Measurements from ENCODE around the gene TMEM120B.
A peak's percentile ranks its signal among the peaks of the same experiment; 100 is the strongest.
"Not testable (repeated sequence)": the region's sequence is repeated elsewhere in the genome, so short reads cannot be mapped to it uniquely, and the experiment has no call there.

TMEM120B gene

DNA sequence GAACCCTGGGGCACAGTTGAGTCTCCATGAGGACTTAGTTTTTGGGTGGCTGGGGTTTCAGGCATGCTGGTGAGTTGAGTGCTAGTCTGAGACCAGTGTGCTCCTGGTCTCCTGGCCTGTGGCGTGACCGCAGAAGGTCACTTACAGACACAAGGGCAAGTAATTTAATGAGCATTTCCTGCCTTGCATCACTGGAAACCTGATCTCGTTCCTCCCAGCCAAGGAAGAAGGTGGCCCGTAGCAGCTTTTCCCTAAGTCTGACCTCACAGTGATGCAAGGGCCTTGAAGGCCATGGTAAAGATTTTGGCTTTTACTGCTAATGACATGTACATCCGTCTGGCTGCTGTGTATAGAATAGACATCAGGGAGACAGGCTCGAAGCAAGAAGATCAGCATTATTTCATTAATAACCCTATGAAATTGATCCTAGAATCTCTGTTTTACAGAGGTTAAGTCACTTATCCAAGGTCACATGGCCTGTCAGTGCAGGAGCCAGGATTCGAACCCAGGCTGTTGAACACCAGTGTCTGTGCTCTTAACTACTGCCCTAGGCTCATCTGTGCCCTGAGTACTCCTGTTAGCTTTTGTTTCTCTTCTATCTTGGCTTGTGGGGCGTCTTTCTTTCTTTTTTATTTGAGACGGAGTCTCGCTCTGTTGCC, 4.6 kb downstream of the TMEM120B start:
- no peak for ATAC-seq (replicated peaks)
- H3K4me3 Mint-ChIP-seq: no peak overlapping the region

DNA sequence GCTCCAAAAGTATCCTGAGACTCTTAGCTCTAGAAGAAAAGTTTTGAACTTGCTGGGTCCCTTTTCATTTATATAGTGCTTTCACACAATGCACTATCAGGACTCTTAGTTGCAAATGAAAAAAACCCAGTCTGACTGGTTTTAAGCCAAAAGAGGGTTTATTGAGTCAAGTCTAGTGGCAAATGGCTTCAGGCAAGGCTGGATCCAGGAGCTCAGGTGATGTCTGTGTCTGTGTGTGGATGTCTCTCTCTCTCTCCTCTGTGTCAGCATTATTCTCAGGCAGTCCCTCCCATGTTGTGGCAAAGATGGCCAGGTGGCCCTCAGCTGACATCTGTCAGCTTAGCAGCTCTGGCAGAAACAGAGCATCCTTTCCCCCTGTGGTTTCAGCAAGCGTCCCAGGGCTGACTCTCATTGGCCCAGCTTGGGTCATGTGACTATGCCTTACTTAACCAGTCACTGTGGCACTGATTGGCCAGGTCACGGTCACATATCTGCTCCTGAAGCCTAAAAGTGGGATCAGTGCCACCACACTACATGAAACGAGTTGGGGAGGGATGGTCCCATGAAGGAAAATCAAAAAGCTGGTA, 6.2 kb downstream of the TMEM120B start:
- Mint-ChIP-seq H3K4me1 (peaks cover 5 to 19% of the 10 kb centered on the region in 2 donors), H3K27ac (no peak overlapping the region), H3K4me3 (no peak overlapping the region), H3K27me3 (no peaks in the 10 kb centered on the region), H3K36me3 (peaks cover 11 to 32% of the 10 kb centered on the region in 2 donors), H3K9me3 (no peaks in the 10 kb centered on the region)
- ATAC-seq (replicated peaks): no peak
- no peak for DNase-seq

More for the DNA sequence above, 4.6 kb downstream of the TMEM120B start:
- Mint-ChIP-seq H3K27me3 (no peaks in the 10 kb centered on the region), H3K9me3 (no peaks in the 10 kb centered on the region), H3K4me1 (peaks cover 10 to 27% of the 10 kb centered on the region in 2 donors), H3K36me3 (peaks cover 11 to 24% of the 10 kb centered on the region in 2 donors), H3K27ac (no peak overlapping the region)
- DNase-seq: no peak

DNA sequence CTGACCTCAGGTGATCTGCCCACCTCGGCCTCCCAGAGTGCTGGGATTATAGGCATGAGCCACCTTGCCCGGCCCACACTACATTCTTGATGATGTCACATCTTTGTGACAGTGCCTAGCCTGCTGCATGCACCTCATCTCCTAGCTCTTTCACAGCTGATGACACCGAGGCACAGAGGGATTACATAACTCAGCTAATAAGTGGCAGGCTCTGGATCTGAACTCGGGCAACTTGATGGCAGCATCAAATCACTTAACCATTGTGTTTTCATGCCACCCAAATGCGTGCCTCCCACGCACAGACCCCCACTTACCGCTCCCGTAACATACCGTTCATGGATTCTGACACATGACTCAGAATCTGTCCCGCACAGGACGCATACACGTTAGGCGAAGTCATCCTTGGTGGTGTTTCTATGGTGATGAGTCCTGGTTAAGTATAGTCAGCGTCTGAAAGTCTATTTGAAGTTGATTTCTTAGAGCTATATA, 7.4 kb downstream of the TMEM120B start:
- DNase-seq (no peak), ATAC-seq (replicated peaks) (no peak)
- Mint-ChIP-seq H3K9me3 (no peaks in the 10 kb centered on the region), H3K4me1 (peaks cover 2 to 10% of the 10 kb centered on the region in 2 donors), H3K27me3 (no peaks in the 10 kb centered on the region), H3K4me3 (no peak overlapping the region), H3K27ac (no peak overlapping the region), H3K36me3 (peaks cover 12 to 30% of the 10 kb centered on the region in 2 donors)

DNA sequence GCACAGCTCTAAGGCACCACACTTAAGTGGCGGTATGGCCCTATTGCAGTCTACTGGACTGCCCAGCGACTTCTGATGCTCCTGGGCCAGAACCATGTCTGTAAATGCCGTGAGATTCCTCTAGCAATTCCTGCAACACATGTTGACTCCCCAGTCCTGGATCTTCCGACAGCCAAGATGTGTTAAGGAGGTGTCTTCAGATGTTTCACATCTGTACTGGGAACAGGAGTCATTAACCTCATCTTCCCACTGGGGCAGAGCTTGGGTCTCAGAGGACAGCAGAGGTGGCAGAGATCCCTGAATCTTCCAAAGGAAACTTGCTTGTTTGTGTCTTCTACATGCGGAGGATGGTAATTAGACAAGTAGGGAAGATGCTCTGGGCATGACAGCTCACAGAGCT, 8.2 kb downstream of the TMEM120B start:
- DNase-seq: no peak
- Mint-ChIP-seq H3K27ac (no peak overlapping the region), H3K27me3 (no peaks in the 10 kb centered on the region), H3K9me3 (no peaks in the 10 kb centered on the region), H3K4me1 (peaks cover 2 to 4% of the 10 kb centered on the region in 2 donors), H3K4me3 (no peak overlapping the region), H3K36me3 (peaks cover 14 to 34% of the 10 kb centered on the region in 2 donors)
- no peak for ATAC-seq (replicated peaks)

DNA sequence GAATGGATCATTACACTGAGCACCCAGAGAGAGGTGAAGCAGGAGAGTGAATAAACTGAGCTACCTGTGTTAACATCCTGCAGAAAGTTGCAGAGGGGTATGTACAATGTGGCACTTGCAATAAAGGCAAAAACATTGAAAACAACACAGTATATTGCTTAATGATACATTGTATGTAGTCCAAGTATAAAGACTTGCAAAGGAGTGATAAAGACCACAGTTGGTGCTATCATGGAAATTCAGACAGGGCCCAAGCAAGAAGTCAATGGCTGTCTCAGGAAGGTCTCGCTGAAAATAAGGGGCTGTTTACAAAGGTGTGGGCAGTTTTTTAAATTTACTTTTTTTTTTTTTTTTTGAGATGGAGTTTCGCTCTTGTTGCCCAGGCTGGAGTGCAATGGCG, 10.0 kb downstream of the TMEM120B start:
- peaks cover 12 to 36% of the 10 kb centered on the region in 2 donors for H3K36me3 Mint-ChIP-seq
- no peak overlapping the region for H3K27ac Mint-ChIP-seq
- no peaks in the 10 kb centered on the region for H3K9me3 Mint-ChIP-seq

DNA sequence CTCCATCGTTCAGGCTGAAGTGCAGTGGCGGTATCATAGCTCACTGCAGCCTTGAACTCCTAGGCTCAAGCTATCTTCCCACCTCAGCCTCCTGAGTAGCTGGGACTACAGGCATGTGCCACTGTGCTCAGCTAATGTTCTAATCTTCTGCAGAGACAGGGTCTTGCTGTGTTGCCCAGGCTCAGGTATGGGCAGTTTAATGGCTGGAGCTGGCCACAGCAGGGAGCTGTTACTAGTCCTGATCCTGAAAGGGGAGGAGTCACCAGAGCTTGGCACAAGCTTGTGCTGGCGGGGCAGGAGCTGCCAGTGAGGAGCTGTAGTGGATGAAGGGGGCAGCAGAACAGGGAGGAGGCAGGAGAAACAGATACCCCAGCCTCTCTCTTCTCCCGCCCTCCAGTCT, 10.6 kb downstream of the TMEM120B start:
- H3K4me1 Mint-ChIP-seq: peaks cover 2 to 4% of the 10 kb centered on the region in 2 donors
- ATAC-seq (replicated peaks) (no peak), DNase-seq (no peak)
- no peak overlapping the region for H3K27ac Mint-ChIP-seq
- H3K27me3 Mint-ChIP-seq: no peaks in the 10 kb centered on the region
- peaks cover 12 to 35% of the 10 kb centered on the region in 2 donors for H3K36me3 Mint-ChIP-seq
- no peaks in the 10 kb centered on the region for H3K9me3 Mint-ChIP-seq
- H3K4me3 Mint-ChIP-seq: no peak overlapping the region

More for the DNA sequence above, 10.0 kb downstream of the TMEM120B start:
- Mint-ChIP-seq H3K4me1 (peaks cover 2 to 4% of the 10 kb centered on the region in 2 donors), H3K27me3 (no peaks in the 10 kb centered on the region), H3K4me3 (no peak overlapping the region)
- DNase-seq: no peak
- no peak for ATAC-seq (replicated peaks)

DNA sequence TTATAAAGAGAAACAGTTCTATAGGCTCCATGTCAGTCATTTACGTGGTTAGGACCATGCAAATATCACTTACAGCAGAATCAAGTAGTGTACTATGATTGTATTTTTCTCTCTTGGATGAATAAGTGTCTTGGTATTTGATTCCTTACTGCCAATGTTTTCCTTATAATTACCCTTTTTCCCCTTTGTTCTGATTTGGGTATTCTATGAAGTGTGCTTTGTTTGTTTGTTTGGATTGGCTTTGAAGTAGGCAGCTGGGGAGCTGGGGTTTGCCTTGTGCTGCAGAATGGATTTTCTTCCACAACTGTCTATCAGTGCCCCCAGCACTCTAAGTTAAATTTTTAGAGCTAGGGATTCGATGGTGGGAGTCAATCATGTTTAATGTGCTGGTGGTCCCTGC, 12.4 kb downstream of the TMEM120B start:
- Mint-ChIP-seq H3K27me3 (no peaks in the 10 kb centered on the region), H3K4me3 (no peak overlapping the region), H3K36me3 (peaks cover 12 to 28% of the 10 kb centered on the region in 2 donors), H3K9me3 (no peaks in the 10 kb centered on the region), H3K4me1 (no peaks in the 10 kb centered on the region), H3K27ac (no peak overlapping the region)
- no peak for ATAC-seq (replicated peaks)
- DNase-seq: no peak

DNA sequence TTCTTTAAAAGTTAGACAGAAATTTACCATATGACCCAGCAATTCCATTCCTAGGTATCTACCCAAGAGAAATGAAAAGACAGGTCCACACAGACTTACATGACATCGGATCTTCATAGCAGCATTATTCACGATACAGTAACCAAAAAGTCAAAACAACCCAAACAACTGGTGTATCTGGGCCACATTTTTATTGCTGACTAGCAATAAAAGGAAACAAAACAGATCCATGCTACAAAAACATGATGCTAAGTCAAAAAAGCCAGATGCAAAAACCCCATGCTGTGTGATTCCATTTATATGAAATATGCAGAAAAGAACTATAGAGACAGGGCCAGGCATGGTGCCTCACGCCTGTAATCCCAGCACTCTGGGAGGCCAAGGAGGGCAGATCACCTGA, 12.9 kb downstream of the TMEM120B start:
- Mint-ChIP-seq H3K27me3 (no peaks in the 10 kb centered on the region), H3K27ac (no peak overlapping the region), H3K4me3 (no peak overlapping the region), H3K4me1 (no peaks in the 10 kb centered on the region), H3K9me3 (no peaks in the 10 kb centered on the region), H3K36me3 (peaks cover 12 to 28% of the 10 kb centered on the region in 2 donors)
- no peak for ATAC-seq (replicated peaks)
- DNase-seq: no peak

DNA sequence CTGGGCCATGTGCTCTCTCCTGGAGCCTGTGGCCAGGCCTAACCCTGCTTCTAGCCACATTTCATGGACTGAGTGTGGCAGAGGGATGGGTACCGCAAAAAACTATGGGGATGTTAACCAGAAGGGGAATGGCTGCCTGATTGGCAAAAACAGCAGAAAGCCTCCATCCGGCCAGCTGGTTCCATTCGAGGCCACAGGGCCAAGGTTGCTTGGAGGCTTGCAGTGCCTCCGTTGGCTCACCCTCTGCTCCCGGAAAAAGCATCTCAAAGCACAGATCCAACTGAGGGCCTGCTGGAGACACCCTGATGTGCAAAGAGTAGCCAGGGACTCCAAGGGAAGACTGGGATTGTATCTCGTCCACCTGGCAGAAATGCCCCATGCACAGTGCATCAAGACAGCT, 16.5 kb downstream of the TMEM120B start:
- no peaks in the 10 kb centered on the region for H3K9me3 Mint-ChIP-seq
- peaks cover 7 to 14% of the 10 kb centered on the region in 2 donors for H3K36me3 Mint-ChIP-seq
- H3K27ac Mint-ChIP-seq: no peak overlapping the region
- H3K27me3 Mint-ChIP-seq: no peaks in the 10 kb centered on the region
- no peak for DNase-seq
- H3K4me1 Mint-ChIP-seq: no peaks in the 10 kb centered on the region
- H3K4me3 Mint-ChIP-seq: no peak overlapping the region
- ATAC-seq (replicated peaks): no peak

DNA sequence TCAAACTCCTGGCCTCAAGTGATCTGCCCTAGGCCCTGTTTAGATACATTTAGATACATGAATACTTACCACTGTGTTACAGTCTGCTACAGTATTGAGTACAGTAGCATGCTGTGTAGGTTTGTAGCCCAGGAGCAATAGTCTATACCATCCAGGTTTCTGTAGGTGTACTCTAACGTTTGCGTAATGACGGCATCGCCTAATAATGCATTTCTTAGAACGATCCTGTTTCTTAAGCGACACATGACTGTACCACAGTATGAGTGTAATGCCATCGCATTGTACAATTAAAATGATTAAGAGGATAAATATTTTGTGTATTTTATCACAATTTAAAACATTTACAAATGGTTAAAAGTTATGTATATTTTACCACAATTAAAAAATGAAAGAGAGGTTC, 18.9 kb downstream of the TMEM120B start:
- Mint-ChIP-seq H3K4me3 (no peak overlapping the region), H3K27ac (no peak overlapping the region), H3K4me1 (no peaks in the 10 kb centered on the region)

DNA sequence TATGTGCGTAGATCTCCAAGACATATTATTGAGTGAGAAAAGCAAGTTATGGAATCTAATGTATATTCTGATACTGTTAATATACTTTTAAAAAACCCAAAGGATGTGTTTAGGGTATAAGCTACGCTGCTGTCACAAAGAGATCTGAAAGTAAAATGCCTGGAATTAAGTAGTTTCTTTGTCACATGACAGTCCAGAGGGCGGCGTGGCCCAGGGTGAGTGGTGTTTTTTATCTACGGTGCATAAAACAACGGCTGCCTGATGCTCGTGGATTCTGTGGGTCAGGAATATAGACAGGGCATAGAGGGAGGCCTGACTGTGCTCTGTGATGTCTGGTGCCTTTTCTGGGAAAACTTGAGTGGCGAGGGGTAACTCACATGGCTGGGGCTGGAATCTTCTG, 21.3 kb downstream of the TMEM120B start:
- Mint-ChIP-seq H3K36me3 (peaks cover 0 to 3% of the 10 kb centered on the region in 2 donors), H3K9me3 (no peaks in the 10 kb centered on the region), H3K27ac (no peak overlapping the region), H3K27me3 (no peaks in the 10 kb centered on the region), H3K4me3 (no peak overlapping the region), H3K4me1 (no peaks in the 10 kb centered on the region)
- DNase-seq (no peak), ATAC-seq (replicated peaks) (no peak)

More for the DNA sequence above, 18.9 kb downstream of the TMEM120B start:
- ATAC-seq (replicated peaks) (no peak), DNase-seq (no peak)
- no peaks in the 10 kb centered on the region for H3K9me3 Mint-ChIP-seq
- H3K36me3 Mint-ChIP-seq: no peaks in the 10 kb centered on the region
- H3K27me3 Mint-ChIP-seq: no peaks in the 10 kb centered on the region

DNA sequence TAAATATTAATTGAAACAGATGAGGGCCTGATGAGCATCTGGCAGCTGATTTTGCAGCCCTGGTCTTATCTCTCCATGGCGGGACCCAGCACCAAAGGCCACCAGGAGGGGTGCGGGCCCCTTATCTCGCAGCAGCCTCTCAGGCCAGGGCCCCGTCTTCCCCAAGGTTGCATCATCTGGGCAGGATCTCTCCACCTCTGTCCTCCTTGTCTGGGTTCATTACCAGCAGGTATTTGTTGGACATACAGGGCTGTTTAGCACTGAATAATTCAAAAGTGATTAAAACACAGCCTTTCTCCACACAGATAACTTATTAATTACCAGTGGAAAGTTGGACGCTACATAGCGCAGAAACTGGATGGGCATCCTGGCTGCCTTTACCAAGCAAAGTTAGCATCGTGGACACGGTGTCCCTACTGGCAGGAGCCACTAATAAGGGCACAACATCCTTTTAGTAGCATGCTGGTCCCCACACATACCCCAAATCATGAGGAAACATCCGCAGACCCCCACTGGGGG, 25.8 kb downstream of the TMEM120B start:
- no peak for ATAC-seq (replicated peaks)
- peak overlapping the region; percentile 21 for H3K27ac Mint-ChIP-seq
- no peak overlapping the region for H3K4me3 Mint-ChIP-seq
- no peak for DNase-seq
- no peaks in the 10 kb centered on the region for H3K27me3 Mint-ChIP-seq
- no peaks in the 10 kb centered on the region for H3K9me3 Mint-ChIP-seq
- H3K36me3 Mint-ChIP-seq: peaks cover 6 to 16% of the 10 kb centered on the region in 2 donors
- H3K4me1 Mint-ChIP-seq: peaks cover 0 to 6% of the 10 kb centered on the region in 2 donors

DNA sequence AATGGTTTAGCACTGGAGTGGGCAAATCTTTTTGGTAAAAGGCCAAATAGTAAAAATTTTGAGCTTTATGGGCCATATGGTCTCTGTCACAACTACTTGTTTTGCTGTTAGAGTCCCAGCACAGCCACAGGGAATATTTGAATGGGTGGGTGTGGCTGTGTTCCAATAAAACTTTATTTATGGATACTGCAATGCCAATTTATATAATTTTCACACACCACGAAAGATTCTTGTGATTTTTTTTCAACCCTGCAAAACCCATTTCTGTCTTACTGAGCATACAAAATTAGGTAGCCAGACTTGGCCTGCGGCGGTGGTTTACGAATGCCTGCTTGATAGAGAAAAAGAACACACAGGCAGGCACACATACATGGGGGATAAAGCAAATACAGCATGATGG, 28.3 kb downstream of the TMEM120B start:
- Mint-ChIP-seq H3K36me3 (peaks cover 6 to 25% of the 10 kb centered on the region in 2 donors), H3K27ac (no peak overlapping the region), H3K27me3 (no peaks in the 10 kb centered on the region), H3K4me3 (no peak overlapping the region), H3K4me1 (peaks cover 0 to 6% of the 10 kb centered on the region in 2 donors), H3K9me3 (no peaks in the 10 kb centered on the region)
- DNase-seq (no peak), ATAC-seq (replicated peaks) (no peak)

DNA sequence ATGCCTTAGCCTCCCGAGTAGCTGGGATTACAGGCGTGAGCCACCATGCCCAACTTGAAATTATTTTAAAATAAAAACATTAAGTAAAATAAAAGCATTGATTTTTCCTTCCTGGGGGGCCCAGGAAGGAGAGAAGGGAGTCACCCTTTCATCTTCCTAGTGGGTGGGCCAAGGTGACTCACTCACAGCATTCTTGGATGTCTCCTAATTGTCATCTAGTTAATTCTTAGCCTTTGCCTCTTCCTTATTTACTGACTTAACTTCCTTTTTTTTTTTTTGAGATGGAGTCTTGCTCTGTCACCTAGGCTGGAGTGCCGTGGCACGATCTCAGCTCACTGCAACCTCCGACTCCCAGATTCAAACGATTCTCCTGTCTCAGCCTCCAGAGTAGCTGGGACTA, 29.2 kb downstream of the TMEM120B start:
- Mint-ChIP-seq H3K27ac (no peak overlapping the region), H3K9me3 (no peaks in the 10 kb centered on the region), H3K4me1 (peaks cover 0 to 6% of the 10 kb centered on the region in 2 donors), H3K4me3 (no peak overlapping the region), H3K36me3 (peaks cover 6 to 25% of the 10 kb centered on the region in 2 donors), H3K27me3 (no peaks in the 10 kb centered on the region)
- DNase-seq (no peak), ATAC-seq (replicated peaks) (no peak)

DNA sequence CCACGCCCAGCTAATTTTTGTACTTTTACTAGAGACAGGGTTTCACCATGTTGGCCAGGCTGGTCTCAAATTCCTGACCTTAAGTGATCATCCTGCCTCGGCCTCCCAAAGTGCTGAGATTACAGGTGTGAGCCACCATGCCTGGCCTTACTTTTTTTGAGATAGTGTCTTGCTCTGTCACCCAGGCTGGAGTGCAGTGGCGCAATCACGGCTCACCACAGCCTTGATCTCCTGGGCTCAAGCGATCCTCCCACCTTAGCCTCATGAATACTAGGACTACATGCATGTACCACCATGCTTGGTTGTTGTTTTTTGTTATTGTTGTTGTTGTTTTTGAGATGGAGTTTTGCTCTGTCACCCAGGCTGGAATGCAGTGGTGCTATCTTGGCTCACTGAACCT, 33.0 kb downstream of the TMEM120B start:
- not testable (repeated sequence) for H3K9me3 Mint-ChIP-seq; H3K4me3 Mint-ChIP-seq; H3K27me3 Mint-ChIP-seq; H3K27ac Mint-ChIP-seq; DNase-seq; ATAC-seq (replicated peaks)
- peaks cover 11 to 21% of the 10 kb centered on the region in 2 donors for H3K4me1 Mint-ChIP-seq
- H3K36me3 Mint-ChIP-seq: peaks cover 14 to 30% of the 10 kb centered on the region in 2 donors
